Stimulated activated CD8-positive, alpha-beta memory T cell treated with anti-CD3 and anti-CD28 coated beads, Interleukin-15, amount 100 ng/mL, for 4 hours (primary cell): ENCODE measurements around the gene ESR2.
A peak's percentile ranks its signal among the peaks of the same experiment; 100 is the strongest.
"Not testable (repeated sequence)": the region's sequence is repeated elsewhere in the genome, so short reads cannot be mapped to it uniquely, and the experiment has no call there.

ENCODE experiments used
- DNase-seq, 2 donors: peaks; one replicate each; pipeline ENCODE4 v3.0.0-alpha.2; 2020; ENCODE audit warnings: low read depth in 2 of 2

ESR2 gene

GRCh38 chr14:64293976-64294671 is at the start of gene ESR2:
TSS of gene ESR2 (minus strand) at chr14:64294371. CDS start at chr14:64282985, 11,386 bp downstream.
- DNase-seq: peak; percentile 3 to 5

- no peak for DNase-seq
These were observed 46.5 kb upstream of the ESR2 start for GRCh38 chr14:64340560-64341196.

GRCh38 chr14:64338616-64339316 is 44.6 kb upstream of the ESR2 start:
- DNase-seq: peak; percentile 73 to 74

- peak in 1 of 2 donors; percentile 3 for DNase-seq
These were observed 43.9 kb upstream of the ESR2 start for GRCh38 chr14:64337888-64338615.

- no peak for DNase-seq
These were observed 35.0 kb upstream of the ESR2 start for GRCh38 chr14:64329149-64329548.

- DNase-seq: no peak
These were observed 32.3 kb upstream of the ESR2 start for GRCh38 chr14:64326502-64326901.

- no peak for DNase-seq
These were observed 30.7 kb upstream of the ESR2 start for GRCh38 chr14:64324895-64325294.

- no peak for DNase-seq
These were observed 30.3 kb upstream of the ESR2 start for GRCh38 chr14:64324461-64324860.

GRCh38 chr14:64320362-64320761 is 26.2 kb upstream of the ESR2 start:
- DNase-seq: not testable (repeated sequence)

GRCh38 chr14:64318695-64319094 is 24.5 kb upstream of the ESR2 start:
- not testable (repeated sequence) for DNase-seq

GRCh38 chr14:64303471-64303917 is 9.3 kb upstream of the ESR2 start:
- DNase-seq: no peak

- no peak for DNase-seq
These were observed 4.6 kb upstream of the ESR2 start for GRCh38 chr14:64298773-64299172.

GRCh38 chr14:64296561-64296960 is 2.4 kb upstream of the ESR2 start:
- no peak for DNase-seq

GRCh38 chr14:64294672-64295413 is 672 bp upstream of the ESR2 start:
- DNase-seq: peak; percentile 46 to 66

- DNase-seq: no peak
These were observed 2.0 kb downstream of the ESR2 start for GRCh38 chr14:64292197-64292596.

GRCh38 chr14:64289571-64289970 is 4.6 kb downstream of the ESR2 start:
- DNase-seq: no peak

- DNase-seq: no peak
These were observed 12.4 kb downstream of the ESR2 start for GRCh38 chr14:64281805-64282204.

- peak in 1 of 2 donors; percentile 3 for DNase-seq
These were observed 14.2 kb downstream of the ESR2 start for GRCh38 chr14:64279704-64280668.

GRCh38 chr14:64278458-64278857 is 15.7 kb downstream of the ESR2 start:
- no peak for DNase-seq

- no peak for DNase-seq
These were observed 22.2 kb downstream of the ESR2 start for GRCh38 chr14:64272019-64272418.
